22Rv1 (cell line): ENCODE measurements around the gene TTLL7.

ENCODE experiments used
- H3K27ac ChIP-seq: fragments of 450-650 bp; 2 replicates; pipeline ENCODE4 v1.5.1; 2017
- CTCF ChIP-seq: fragments of 450-650 bp; IDR thresholded peaks from 2 replicates; pipeline ENCODE4 v1.5.1; 2017; ENCODE audit warnings: mild to moderate bottlenecking
- ZFX ChIP-seq: fragments of 450-650 bp; IDR thresholded peaks from 2 replicates; pipeline ENCODE4 v1.6.1; 2017; ENCODE audit warnings: antibody characterized with exemption, borderline replicate concordance

The TTLL7 gene

GRCh38 chr1:83998498-83999315, at the start of gene TTLL7:
Gene TTLL7, minus strand, starts transcription at chr1:83999132. Its CDS starts 46,921 bp downstream, at chr1:83952211.
- H3K27ac ChIP-seq, result peak within 1 kb of the TSS; percentile 56; the same call in 1 of the 2 replicates

DNA sequence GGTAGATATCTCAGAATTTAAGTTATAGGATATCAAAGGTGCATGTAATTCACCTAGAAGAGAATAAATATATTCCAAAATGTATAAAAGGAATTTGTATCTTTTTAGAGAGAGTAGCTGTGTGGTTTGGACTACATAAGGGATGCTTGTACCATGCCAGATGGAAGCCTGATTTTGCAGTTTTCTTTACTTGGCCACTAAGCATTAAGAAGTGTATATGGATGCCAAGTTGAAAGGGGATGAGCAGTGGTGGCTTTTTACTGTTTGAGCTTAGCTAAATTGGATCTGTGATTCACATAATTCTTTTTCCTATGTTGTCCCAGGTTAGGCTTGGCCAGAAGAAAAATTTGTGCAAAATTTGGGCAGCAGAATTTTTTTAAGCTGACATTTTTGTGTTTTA, 43.5 kb upstream of the TTLL7 start:
- TF ChIP-seq ZFX (no peak), CTCF (no peak)
- no peak overlapping the region for H3K27ac ChIP-seq

More at GRCh38 chr1:83998498-83999315, at the start of gene TTLL7:
- no peak for TF ChIP-seq ZFX
- no peak for TF ChIP-seq CTCF

- H3K27ac ChIP-seq, result no peak overlapping the region
These were observed 39.1 kb upstream of the TTLL7 start for GRCh38 chr1:84037758-84038611.

DNA sequence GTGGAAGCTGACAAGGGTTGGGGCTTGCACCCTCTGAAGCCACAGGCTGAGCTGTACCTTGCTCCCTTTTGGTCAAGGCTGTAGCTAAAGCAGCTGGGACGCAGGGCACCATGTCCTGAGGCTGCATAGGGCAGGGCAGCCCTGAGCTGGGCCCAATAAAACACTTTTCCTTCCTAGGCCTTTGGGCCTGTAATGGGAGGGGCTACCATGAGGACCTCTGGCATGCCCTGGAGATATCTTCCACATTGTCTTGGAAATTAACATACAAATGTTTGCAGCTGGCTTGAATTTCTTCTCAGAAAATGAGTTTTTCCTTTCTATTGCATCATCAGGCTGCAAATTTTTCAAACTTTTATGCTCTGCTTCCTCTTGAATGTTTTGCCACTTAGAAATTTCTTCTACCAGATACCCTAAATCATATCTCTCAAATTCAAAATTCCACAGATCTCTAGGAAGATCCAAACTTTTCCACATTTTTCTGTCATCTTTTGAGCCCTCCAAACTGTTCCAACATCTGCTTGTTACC, 32.9 kb upstream of the TTLL7 start:
- no peak overlapping the region for H3K27ac ChIP-seq
- no peak for TF ChIP-seq CTCF
- TF ChIP-seq ZFX, result no peak

More at GRCh38 chr1:84037758-84038611, 39.1 kb upstream of the TTLL7 start:
- no peak for TF ChIP-seq ZFX
- no peak for TF ChIP-seq CTCF

GRCh38 chr1:84027368-84027767, 28.4 kb upstream of the TTLL7 start:
- H3K27ac ChIP-seq, result no peak overlapping the region
- TF ChIP-seq CTCF, result no peak
- TF ChIP-seq ZFX, result no peak

DNA sequence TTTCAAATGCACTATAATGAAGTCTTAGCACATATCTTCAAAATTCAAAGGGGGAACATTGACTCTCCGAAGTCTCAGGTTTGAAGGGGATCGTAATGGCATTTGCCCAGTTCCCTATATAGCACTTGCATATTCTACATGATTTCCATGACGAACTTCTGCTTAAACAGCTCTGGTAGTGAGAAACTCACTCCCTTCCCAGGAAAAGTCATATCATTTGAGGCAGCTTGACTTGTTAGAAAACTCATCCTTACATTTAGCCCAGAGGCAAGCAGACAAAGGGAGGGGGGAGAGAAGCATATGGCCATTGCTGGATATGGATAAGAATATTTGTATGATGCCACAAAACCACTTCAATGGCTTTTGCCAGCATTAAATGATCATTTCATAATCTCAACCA, 27.0 kb upstream of the TTLL7 start:
- H3K27ac ChIP-seq, result no peak overlapping the region
- TF ChIP-seq ZFX (no peak), CTCF (no peak)

DNA sequence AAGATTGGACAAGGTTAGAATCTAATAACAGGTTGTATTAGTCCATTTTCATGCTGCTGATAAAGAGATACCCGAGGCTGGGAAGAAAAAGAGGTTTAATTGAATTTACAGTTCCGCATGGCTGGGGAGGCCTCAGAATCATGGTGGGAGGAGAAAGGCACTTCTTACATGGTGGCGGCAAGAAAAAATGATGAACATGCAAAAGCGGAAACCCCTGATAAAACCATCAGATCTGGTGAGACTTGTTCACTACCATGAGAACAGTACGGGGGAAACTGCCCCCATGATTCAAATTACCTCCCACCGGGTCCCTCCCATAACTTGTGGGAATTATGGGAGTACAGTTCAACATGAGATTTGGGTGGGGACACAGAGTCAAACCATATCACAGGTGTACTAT, 22.9 kb upstream of the TTLL7 start:
- no peak overlapping the region for H3K27ac ChIP-seq
- no peak for TF ChIP-seq CTCF
- no peak for TF ChIP-seq ZFX
